Measurements from ENCODE around the gene RSPH1.

The RSPH1 gene

DNA sequence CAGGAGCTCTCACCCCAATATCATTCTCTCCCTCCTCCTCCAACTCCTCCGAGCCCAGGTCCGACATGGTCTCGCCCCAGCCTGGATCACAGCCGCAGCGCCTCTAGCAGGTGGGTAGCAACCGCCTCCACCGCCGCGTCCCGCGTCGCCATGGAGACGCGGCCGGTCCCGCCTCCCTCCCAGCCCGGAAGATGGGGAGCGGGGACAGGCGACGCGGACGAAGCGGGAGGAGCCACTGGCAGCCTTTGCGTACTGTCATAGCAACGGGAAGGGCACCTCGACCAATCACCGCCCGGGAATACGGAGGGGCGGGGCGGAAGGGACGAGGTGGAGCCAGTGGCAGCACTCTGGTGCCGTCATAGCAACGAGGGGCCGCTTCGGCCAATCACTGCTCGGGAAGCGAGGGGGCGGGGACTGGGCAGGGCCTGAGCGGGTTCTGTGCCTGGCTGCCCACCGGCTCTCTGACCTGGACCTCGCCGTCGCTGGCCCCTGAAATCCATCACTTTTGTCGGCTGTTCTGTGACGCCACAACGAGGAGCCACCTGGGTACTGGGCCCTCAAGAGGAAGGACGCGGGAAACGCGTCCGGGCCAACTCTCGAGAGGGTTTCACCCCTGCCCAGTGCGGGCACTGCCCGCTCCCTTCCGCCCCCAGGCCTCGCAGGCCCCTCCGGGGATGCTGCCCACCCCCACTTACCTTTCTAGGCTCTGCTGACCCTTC lies at the start of gene RSPH1:
Gene RSPH1, minus strand, starts transcription at position 105 of the 719 bp plus-strand sequence. Its CDS starts 38 bp downstream, at position 67.
- DNase-seq: peak; percentile 99

DNA sequence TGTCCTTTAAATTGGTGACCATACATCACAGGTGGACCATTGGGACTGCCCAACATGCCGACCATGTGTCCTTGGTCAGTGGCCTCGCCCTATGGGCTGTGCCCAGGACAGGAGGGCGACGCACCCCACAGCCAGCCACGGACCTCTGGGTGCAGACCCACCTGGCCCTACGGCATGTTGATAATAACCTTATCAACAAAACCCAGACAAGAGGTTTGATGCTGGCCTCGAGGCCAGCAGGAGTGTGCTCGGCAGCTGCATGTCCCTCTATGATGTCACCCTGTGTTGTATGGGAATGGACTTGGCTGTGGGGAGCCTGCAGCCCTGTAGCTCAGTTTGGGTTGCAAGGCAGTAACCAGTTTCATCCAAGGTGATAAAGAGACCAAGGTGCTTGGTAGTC lies 49.7 kb upstream of the RSPH1 start:
- no peak for DNase-seq

DNA sequence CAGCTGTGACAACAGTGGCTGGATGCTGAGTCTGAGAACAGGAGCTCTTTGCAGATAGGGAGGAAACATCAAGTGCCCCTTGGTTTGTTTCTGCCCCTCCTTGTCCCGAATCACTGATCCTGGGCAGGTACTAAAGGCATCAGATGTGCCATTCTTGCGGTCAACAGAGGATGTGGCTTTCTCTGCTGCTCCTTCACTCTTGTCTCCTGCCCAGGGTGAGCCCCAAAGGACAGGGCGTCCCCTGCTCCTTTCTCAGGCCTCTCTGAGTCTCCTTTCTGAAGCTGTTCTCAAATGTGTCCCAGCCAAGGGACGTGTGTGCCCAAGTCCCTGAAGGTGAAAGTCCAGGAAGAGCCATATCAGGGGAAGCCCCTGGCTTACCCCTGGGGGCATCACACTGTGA lies 49.3 kb upstream of the RSPH1 start:
- DNase-seq: no peak

DNA sequence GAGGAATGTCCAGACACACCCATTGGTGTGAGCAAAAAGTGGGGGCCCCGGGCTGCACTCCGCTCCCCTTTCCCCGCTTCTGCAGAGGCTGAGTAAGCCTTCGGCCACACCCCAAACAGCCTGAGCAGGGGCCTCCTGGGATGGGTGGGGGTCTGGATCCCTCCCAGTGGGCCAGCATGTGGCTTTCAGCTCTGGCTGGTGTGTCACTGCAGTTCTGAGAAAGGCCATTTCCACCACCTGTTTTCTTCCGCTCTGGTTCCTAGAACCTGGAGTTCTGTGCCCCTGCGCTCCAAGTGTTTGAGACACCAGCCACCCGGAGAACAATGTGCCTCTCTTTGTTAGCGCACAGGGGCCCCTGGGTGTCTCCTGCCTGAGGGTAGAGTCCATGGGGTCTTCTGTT lies 48.5 kb upstream of the RSPH1 start:
- DNase-seq: no peak

DNA sequence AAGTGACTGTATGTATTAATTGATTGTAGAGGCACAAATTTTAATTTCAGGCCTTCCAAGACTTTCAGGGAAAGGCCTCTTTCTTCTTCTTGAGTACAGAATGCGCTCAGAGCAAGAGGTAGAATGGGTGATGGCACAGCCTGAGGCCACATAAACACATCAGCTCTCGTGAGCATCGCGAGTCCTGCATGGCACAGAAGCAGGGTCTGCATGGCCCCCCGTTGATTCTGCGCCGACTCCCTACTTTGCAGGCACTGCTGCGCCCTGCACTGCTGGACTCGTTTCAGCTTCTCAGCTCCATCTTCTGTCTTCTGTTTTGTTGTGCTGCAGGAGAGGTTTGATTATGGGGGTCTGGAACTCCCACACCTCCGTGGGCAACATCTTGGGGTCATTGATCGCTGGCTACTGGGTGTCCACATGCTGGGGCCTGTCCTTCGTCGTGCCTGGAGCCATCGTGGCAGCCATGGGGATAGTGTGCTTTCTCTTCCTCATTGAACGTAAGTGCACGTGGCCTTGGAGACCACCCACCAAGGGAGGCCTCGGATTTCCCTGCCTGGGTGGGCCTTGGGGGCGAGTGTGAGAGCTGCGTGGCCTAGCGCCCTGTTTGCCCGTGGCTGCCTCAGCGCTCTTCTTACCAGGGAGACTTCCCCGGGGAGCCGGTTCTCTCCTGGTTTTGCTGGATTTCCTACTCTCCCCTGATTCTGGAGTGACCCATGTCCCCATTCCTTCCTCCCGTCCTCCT lies 47.3 kb upstream of the RSPH1 start:
- no peak for DNase-seq

DNA sequence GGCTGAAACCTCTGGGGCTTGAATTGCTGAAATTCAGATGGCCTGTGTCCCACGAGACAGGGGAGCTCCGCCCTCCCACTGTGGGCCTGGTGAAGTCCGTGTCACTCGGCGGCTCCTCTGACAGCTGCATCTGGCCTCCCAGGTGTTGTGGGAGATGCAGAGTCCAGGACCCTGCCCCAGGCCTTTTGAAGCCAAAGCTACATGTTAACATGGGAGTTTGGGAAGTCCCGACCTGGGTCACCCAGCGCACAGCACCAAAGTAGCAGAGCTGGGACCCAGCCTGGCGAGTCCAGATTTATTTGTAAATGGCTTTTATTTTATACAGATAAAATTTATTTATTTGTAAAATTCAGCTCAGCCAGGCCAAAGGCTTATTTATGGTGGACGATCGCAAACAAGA lies 46.6 kb upstream of the RSPH1 start:
- no peak for DNase-seq

DNA sequence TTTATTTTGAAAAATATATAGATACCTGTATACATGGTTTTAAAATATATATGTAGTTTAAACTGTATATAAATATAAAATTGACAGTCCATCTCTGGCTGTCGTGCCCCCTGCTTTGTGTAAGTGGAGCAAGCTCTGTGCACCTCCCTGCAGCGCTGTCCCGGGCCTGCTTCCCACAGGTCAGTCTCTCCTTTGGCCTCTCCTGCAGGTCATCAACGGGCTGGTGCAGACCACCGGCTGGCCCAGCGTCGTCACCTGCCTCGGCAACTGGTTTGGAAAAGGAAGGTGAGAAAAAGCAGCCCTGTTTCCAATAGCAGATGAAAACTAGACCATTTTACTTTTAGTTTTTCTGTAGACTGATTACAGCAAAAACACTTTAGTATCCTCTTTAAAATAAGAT lies 46.2 kb upstream of the RSPH1 start:
- no peak for DNase-seq

DNA sequence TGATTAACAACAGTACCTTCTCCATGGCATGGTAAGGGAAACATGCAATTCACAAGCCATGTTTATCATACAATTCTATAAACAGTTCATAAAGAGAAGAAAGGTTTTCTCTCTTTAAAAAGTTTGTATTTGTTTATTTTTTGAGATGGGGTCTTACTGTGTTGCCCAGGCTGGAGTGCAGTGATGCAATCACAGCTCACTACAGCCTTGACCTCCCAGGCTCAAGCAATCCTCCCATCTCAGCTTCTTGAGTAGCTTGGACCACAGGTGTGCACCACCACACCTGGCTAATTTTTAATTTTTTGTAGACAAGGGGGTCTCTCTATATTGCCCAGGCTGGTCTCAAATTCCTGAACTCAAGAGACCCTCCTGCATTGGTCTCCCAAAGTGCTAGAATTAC lies 45.6 kb upstream of the RSPH1 start:
- no peak for DNase-seq

DNA sequence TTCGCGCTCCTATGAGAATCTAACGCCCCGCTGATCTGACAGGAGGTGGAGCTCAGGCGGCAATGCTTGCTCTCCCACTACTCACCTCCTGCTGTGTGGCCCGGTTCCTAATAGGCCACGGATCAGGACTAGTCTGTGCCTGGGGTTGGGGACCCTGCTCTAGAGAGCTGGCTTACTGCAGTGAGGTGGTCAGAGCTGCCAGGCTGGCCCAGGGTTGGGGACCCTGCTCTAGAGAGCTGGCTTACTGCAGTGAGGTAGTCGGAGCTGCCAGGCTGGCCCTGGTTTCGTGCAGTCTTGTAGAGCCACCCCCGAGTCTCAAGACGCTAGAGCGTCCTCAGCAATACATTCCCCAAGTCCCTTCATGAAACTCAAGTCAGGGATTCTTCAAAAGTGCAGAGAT lies 45.1 kb upstream of the RSPH1 start:
- no peak for DNase-seq

DNA sequence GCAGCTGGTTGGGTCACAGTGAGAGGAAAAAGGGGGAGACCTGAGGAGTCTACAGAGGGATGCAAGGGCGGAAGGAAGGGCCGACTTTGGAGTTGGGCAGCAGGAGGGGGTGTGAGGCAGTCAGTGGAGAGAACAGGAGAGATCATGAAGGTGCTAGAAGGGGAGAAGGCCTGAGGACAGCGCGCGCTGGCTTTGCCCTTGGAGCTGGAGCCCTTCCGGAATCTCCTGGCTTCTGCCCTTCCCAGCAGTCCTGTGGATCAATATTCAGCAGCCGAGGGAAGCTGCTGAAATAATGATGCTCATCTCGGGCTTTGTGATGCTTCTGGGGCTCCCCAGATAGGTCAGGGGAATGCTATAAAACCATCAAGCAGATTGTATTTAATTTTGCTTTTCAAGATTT lies 44.4 kb upstream of the RSPH1 start:
- no peak for DNase-seq

DNA sequence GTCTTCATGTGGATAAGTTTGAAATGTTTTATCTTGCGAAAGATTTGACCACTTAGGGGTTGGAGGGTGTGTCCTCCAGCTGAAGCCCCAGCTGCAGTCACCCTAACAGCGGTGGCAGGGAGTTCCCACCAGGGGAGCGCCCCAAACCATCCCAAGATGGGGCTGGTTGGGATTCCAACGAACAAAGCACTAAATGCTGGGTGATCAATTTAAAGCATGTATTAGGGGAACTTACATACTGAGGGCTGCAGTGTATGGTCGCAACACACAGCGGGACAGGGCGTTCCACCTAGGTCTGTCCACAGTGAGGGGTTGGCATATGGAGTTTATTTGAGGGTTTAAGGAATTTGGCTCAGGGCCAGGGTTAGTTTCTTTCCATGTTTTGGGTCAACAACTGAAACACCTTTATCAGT lies 43.9 kb upstream of the RSPH1 start:
- peak; percentile 31 for DNase-seq

DNA sequence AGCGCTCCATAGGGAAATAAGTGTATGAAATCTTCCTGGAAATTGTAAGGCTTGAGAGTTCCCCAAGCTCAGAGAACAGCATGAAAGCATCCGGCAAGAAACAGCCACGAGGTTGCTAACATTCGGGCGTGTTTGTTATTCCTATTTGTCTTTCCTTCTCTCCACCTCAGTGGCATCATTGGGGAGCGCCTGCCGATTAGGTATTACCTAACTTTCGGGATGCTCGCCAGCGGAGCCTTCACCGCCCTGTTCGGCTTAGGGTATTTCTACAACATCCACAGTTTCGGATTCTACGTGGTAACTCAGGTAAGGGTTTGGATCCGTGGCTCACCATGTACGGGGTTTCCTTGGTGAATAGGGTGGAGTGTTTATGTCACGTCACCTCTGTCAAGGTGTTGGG lies 43.3 kb upstream of the RSPH1 start:
- no peak for DNase-seq

DNA sequence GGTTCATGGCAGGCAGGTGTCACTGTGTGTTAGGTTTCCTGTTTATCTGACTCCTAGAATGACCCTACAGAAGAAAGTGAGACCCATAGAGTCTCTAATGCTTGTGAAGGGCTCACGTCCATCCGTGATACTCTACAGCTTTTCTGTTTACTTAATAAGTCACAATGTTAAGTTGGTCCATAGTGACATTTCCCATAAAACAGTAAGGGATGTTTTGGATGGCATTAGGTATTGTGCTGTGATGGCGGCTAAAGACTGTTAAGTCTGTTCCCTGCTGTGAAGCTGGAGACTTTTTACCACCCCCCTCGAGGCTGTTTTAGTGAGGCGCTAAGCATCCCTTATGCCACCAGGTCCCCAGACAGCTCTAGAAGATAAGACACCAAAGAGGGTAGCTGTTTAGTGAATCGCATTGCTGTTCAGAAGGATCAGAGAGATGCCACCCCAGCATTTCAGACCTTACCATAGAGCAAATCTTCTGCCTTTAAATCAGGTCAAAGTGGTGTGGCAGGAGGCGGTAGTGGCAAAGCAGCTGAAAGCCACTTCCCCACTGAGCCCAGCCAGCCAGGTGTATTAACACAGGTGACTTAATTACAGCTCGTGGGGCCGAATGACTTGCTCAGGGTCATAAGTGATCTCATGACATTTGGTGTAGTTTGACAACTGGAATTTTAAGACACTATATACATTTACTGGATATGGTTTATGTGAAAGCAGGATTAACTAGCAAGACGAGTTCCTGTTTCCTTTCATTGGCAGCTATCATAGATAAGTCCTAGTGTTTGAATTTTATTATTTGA lies 42.7 kb upstream of the RSPH1 start:
- DNase-seq: peak; percentile 10

DNA sequence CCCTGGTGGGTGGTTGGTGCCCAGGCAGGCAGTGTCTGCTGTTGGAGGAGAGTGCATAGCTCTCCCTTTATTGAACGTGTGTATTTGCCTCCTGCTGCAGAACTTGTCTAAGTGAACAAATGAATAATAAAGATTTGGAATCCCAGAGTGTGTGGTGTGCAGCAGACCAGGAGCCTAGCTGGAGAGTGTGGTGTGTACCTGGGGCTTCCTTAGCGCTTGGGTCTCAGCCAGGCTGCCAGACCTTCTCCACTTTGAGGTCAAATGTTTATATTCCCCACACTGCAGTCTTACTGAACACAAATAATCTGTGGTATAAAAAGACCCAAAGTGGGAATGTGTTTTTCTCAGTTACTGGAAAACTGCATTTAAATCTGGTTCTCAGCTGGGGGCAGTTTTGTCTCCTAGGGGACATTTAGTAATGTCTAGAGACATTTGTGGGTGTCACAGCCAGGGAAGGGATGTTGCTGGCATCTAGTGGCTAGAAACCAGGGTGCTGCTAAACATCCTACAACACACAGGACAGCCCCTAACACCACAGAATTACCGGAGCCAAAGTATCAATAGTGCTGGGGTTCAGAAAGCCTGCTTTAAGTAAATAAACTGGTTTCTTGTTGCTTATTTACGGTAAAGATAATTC lies 41.2 kb upstream of the RSPH1 start:
- DNase-seq: peak; percentile 36

DNA sequence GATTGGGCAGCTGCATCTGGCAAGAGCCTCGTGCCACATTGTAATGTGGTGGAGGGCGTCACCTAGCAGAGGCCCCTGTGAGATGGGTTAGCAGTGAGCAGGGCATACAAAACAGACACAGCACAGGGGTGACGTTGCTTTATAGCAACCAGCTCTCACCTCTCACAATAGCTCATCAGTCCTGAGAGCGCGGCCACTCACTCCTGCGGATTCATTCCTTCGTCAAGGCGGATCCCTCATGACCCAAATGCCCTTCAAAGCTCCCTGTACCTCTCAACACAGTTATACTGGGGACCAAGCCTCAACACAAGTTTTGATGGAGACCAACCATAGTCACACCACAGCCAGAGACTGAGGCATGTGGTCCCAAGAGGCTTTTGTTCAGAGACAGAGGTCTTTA lies 40.6 kb upstream of the RSPH1 start:
- no peak for DNase-seq

DNA sequence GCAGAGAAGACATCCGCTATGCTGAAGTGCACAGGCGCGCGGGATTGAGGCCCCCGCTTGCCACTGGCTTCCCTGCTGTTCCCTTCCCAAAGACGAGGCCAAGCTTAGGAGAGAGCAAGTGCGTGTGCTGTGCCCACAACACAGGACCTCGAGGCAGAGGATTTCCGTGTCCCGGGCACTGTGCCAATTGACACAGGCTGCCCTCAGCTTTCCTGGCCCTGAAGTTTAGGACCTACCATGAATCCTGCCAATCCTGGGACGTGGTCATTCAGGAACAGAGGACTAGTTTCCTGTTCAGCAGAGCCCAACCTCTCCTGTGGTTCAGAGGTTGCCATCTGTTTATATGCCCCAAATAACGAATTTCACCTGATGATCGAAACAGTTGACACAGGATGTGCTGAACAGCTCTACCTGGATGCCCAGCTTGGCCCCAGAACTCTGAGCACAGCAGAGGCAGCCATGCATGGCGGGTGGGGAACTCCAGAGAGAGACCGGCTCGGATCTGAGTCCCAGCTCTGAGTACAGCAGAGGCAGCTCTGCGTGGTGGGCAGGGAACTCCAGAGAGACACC lies 39.7 kb upstream of the RSPH1 start:
- no peak for DNase-seq

DNA sequence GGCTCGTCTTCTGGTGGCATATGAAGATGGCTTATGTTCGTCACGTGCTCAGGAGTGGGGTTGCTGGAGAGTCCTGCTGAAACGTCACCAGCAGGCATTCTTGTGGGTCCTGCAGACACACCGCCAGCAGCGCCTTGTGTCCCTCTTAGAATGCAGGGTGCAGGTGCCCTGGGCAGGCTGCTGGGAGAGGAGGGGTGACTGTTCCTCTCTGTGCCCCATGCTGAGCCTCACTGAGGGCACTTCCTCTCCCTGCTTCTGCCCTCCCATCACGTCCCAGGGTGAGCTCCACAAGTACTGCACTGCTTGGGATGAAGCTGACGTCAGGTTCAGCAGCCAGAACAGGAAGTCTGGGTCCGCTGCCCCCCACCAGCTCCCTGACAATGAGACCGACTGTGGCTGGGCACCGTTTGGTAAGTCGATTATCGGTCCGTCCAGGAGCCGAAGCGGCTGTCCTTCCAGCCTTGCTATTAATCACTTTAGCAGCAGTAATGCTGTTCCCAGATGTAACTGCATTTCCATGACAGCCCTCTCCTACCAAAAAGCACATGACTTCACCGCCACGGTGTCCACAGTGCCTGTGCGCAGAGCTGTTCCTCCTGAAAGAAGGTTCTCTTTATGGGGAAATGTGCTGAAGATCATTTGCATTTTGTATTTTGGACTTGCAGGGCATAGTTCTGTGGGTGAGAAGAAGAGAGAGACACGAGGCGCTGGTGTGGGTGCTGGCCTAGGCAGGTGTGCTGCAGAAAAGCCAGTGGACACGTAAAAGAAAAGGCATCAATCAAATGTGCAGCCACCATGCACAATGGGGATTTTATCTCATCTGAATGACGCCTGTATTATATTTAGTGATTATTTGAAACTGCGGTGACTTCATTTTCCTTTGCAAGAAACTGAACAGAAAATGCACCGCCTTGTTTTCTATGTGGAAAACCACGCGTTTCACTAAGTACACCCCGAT lies 38.7 kb upstream of the RSPH1 start:
- DNase-seq: no peak

DNA sequence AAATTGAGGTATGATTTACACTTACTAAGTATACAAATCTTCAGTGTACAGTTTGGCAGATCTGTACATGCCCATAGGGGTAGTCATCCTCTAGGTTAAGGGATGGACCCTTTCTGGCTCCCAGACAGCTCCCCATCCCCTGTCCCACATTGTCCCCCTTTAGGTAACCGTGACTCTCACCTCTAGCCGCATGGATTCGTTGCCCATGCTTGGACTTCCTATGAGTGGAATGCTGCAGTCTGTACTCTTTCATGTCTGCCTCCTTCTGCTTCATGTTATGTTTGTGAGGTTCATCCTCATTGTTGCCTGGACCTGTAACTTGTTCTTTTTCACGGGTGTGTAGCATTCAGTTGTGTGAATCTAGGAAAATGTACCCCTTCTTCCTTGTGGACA lies 37.9 kb upstream of the RSPH1 start:
- DNase-seq: no peak

DNA sequence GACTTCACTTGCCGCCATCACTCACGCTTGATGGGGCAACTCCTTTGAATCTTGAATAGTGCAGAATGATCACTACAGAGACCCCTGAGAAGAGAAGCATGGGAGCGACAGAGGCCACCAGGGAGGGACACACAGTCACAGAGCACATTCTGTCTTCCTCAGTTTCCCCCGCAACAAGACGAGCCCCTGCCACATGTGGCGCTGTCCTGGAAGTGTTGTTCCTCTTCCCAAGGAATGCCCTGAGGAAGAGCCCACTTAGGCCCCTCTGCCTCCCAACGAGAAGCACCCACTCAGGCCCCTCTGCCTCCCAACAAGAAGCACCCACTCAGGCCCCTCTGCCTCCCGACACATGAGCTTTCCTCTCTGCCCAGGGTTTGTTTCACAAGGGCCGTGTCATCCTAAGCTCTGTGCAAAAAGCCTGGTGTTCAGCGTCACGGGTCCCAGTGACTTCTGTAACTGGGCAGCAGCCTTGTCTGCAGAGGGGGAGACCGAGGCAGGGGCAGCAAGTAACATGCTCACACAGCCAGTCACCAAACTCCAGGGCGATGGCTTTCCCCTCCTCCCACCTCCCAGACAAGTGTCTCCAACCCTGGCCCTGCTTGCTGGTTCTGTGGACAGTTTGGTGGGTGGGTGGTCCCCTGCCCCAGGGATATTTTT lies 37.4 kb upstream of the RSPH1 start:
- no peak for DNase-seq

DNA sequence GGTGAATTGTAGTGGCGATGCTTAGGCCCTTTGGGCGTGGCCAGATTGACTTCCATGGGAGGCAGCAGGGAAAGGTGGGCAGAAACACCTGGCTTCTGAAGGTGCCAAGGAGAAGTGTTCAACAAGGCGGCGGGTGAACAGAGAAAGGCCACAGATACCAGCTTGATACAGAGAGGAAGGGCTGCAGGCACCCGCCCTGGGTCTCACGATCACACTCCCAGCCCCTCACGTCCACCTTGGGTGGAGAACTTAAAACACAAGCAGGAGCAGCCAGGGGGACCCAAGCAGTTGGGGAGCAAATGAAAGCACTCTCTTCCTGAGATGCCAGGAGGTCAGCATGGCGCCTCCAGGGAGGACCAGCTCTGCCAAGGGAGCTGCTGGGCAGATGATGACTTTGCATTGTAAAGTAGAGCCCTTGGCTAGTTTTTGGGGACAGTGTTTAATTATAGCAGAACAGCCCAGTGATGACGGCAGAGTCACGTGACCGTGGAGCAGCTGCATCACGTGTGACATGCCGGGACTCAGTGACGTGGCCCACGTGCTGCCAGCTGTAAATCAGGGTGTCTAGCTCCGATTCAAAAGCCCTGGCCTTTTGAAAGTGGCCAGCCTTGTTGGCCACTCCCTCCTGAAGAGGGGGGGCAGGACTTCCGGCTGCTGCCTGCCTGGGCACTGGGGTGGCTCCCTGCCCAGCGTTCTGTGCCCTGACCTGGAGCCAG lies 36.6 kb upstream of the RSPH1 start:
- peak; percentile 53 for DNase-seq

DNA sequence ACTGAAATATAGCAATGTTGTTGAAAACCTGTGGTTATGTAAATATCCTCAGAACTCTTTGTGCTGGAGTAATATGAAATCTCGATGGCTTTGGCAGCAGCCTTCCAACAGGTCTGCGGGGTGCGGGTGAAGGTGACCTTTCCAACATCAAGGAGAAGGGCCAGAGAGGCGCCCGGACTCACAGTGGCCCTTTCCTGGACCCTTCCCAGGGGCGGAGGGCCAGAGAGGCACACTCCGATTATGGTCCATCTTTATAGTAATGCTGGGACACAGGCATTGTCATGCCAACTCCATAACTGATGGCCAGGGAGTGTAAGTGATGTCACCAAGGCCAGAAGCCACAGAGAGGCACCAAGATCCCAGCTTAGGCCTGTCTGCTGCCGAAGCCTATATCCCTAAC lies 35.7 kb upstream of the RSPH1 start:
- DNase-seq: no peak
